AG04450 (cell line): ENCODE measurements around the gene DROSHA. TPM values are rescaled to one million over a fixed set of nuclear protein-coding genes. Genes with fewer than 3 reads are reported as not detected.
"Not testable (repeated sequence)": the region's sequence is repeated elsewhere in the genome, so short reads cannot be mapped to it uniquely, and the experiment has no call there.

Experiments used
- CTCF ChIA-PET: fragments of 300-600, 350-600 bp; formaldehyde crosslinking; extraction: SDS; loops from one replicate; lab custom pipeline; 2022; ENCODE audit warnings: antibody characterized with exemption, inconsistent platforms; lab: Charles Lee
- POLR2A ChIA-PET: fragments of 350-600 bp; formaldehyde crosslinking; extraction: SDS; loops from one replicate; lab custom pipeline; 2021; ENCODE audit warnings: antibody characterized with exemption, inconsistent platforms; lab: Yijun Ruan, JAX
- DNase-seq: peaks from one replicate; pipeline ENCODE4 v3.0.0-alpha.2; 2011; ENCODE audit warnings: low read depth, low spot score
- H3K27ac ChIP-seq: one replicate; pipeline ENCODE4 v1.5.1; 2012; ENCODE audit warnings: low read depth, low read length, control low read depth
- H3K27me3 ChIP-seq: one replicate; pipeline ENCODE4 v1.6.0; 2012; ENCODE audit warnings: low read length; ENCODE audit not compliant: control insufficient read depth, insufficient read depth
- H3K4me3 ChIP-seq: 2 replicates; pipeline ENCODE4 v1.5.1; 2011; ENCODE audit warnings: mild to moderate bottlenecking, low read depth, low read length, control low read depth
- H3K9me3 ChIP-seq: 2 replicates; pipeline ENCODE4 v1.5.1; 2012; ENCODE audit warnings: low read length; ENCODE audit not compliant: control insufficient read depth, insufficient read depth
- CTCF ChIP-seq: IDR thresholded peaks from 2 replicates; pipeline ENCODE4 v1.5.1; 2011; ENCODE audit warnings: low read depth, low read length, control low read depth, inconsistent platforms
- polyA plus RNA-seq: library from polyadenylated mRNA; depleted of rRNA; stranded (reverse); fragments of >200 nt; gene quantifications from 2 replicates; pipeline ENCODE4 v1.2.3, GENCODE V29; 2011

Gene DROSHA
- polyA plus RNA-seq, 1 experiment, result 65.0 TPM

- POLR2A ChIA-PET, result no interaction called here
- no peak overlapping the region for H3K27ac ChIP-seq
- no peaks in the 10 kb centered on the region for H3K27me3 ChIP-seq
- DNase-seq, result no peak
- no peak overlapping the region for H3K4me3 ChIP-seq
- H3K9me3 ChIP-seq, result no peaks in the 10 kb centered on the region
- TF ChIP-seq CTCF, result no peak
- CTCF ChIA-PET, result interaction anchor here (1.8 kb wide), 1 partner anchor 257 kb away, joined by 7 read pairs; no protein-coding TSS in a partner anchor
Observed at GRCh38 chr5:31551878-31552277, 20.0 kb upstream of the DROSHA start.

GRCh38 chr5:31549114-31549513, 17.2 kb upstream of the DROSHA start:
- H3K9me3 ChIP-seq, CTCF ChIA-PET, H3K27me3 ChIP-seq, H3K4me3 ChIP-seq, DNase-seq, POLR2A ChIA-PET, H3K27ac ChIP-seq: not testable (repeated sequence)

GRCh38 chr5:31537851-31538250, 6.0 kb upstream of the DROSHA start:
- H3K9me3 ChIP-seq, result no peaks in the 10 kb centered on the region
- ChIA-PET POLR2A (no interaction called here), CTCF (interaction anchor here (0.9 kb wide), 1 partner anchor 305 kb away, joined by 3 read pairs; no protein-coding TSS in a partner anchor)
- peak; percentile 2 for DNase-seq
- H3K4me3 ChIP-seq, result no peak overlapping the region
- TF ChIP-seq CTCF, result no peak
- H3K27ac ChIP-seq, result no peak overlapping the region
- H3K27me3 ChIP-seq, result no peaks in the 10 kb centered on the region

GRCh38 chr5:31537349-31537748, 5.5 kb upstream of the DROSHA start:
- no peaks in the 10 kb centered on the region for H3K27me3 ChIP-seq
- ChIA-PET CTCF (interaction anchor here (0.9 kb wide), 1 partner anchor 305 kb away, joined by 3 read pairs; no protein-coding TSS in a partner anchor), POLR2A (no interaction called here)
- no peak overlapping the region for H3K27ac ChIP-seq
- DNase-seq, result no peak
- H3K4me3 ChIP-seq, result no peak overlapping the region
- H3K9me3 ChIP-seq, result no peaks in the 10 kb centered on the region
- TF ChIP-seq CTCF, result no peak

GRCh38 chr5:31536873-31537272, 5.0 kb upstream of the DROSHA start:
- H3K27ac ChIP-seq, result no peak overlapping the region
- no peak for DNase-seq
- POLR2A ChIA-PET, result no interaction called here
- H3K4me3 ChIP-seq, result no peak overlapping the region
- no peaks in the 10 kb centered on the region for H3K27me3 ChIP-seq
- CTCF ChIA-PET, result no interaction called here
- no peaks in the 10 kb centered on the region for H3K9me3 ChIP-seq
- TF ChIP-seq CTCF, result no peak
